Suprapubic skin (tissue), 4 donors: ENCODE measurements around the gene SRSF9. TPM values are rescaled to one million over a fixed set of nuclear protein-coding genes. Genes with fewer than 3 reads are reported as not detected.
A peak's percentile ranks its signal among the peaks of the same experiment; 100 is the strongest.

Source experiments
- DNase-seq, 2 donors: peaks; one replicate each; pipeline ENCODE4 v3.0.0-alpha.2; 2019; ENCODE audit warnings: low spot score in 2 of 2
- H3K27ac ChIP-seq: fragments of 200-600 bp; sonication (generic); one replicate; pipeline ENCODE4 v1.5.1; 2019
- H3K27me3 ChIP-seq: fragments of 200-600 bp; sonication (generic); one replicate; pipeline ENCODE4 v1.5.1; 2019
- H3K36me3 ChIP-seq: fragments of 200-600 bp; sonication (generic); one replicate; pipeline ENCODE4 v1.5.1; 2019
- H3K4me1 ChIP-seq: fragments of 200-600 bp; sonication (generic); one replicate; pipeline ENCODE4 v1.5.1; 2019
- H3K4me3 ChIP-seq: fragments of 200-600 bp; sonication (generic); one replicate; pipeline ENCODE4 v1.5.1; 2019; ENCODE audit warnings: mild to moderate bottlenecking
- H3K9me3 ChIP-seq: fragments of 200-600 bp; sonication (generic); one replicate; pipeline ENCODE4 v1.5.1; 2019
- EP300 ChIP-seq: sonication (generic); formaldehyde crosslinking; IDR thresholded peaks from one replicate; pipeline ENCODE4 v1.6.1; 2017; ENCODE audit warnings: antibody characterized with exemption
- POLR2A ChIP-seq, 2 donors: fragments of 450-650 bp; IDR thresholded peaks; one replicate each; pipeline ENCODE4 v1.6.1; 2017; ENCODE audit warnings: antibody characterized with exemption in 2 of 2, mild to moderate bottlenecking in 2 of 2, moderate library complexity in 2 of 2
- POLR2AphosphoS5 ChIP-seq, 3 donors: sonication (generic); formaldehyde crosslinking; IDR thresholded peaks; one replicate each; pipeline ENCODE4 v1.6.1; 2017; ENCODE audit warnings: antibody characterized with exemption in 3 of 3
- WGBS: methylation state at CpG from one replicate; pipeline ENCODE4 v1.1.5; 2018; 5-methylcytosine and 5-hydroxymethylcytosine counted together
- total RNA-seq, 4 donors: library from RNA; depleted of rRNA; stranded (reverse); fragments of >200 nt; gene quantifications; one replicate each; pipeline ENCODE4 v1.1.0, GENCODE V29; 2016
- TF ChIP-seq, protein P1 (sequence below), 2 donors: fragments of 200-600 bp in 1 of 2; fragments of 450-650 bp in 1 of 2; sonication (generic) in 1 of 2; IDR thresholded peaks; one replicate each; pipeline ENCODE4 v1.5.1; 2016 to 2019; ENCODE audit warnings: antibody characterized with exemption in 2 of 2, mild to moderate bottlenecking in 1 of 2, moderate library complexity in 1 of 2

SRSF9 gene
- total RNA-seq, 4 donors from 2014 or later: 51.5 to 98.5 (median 73.0) TPM

DNA sequence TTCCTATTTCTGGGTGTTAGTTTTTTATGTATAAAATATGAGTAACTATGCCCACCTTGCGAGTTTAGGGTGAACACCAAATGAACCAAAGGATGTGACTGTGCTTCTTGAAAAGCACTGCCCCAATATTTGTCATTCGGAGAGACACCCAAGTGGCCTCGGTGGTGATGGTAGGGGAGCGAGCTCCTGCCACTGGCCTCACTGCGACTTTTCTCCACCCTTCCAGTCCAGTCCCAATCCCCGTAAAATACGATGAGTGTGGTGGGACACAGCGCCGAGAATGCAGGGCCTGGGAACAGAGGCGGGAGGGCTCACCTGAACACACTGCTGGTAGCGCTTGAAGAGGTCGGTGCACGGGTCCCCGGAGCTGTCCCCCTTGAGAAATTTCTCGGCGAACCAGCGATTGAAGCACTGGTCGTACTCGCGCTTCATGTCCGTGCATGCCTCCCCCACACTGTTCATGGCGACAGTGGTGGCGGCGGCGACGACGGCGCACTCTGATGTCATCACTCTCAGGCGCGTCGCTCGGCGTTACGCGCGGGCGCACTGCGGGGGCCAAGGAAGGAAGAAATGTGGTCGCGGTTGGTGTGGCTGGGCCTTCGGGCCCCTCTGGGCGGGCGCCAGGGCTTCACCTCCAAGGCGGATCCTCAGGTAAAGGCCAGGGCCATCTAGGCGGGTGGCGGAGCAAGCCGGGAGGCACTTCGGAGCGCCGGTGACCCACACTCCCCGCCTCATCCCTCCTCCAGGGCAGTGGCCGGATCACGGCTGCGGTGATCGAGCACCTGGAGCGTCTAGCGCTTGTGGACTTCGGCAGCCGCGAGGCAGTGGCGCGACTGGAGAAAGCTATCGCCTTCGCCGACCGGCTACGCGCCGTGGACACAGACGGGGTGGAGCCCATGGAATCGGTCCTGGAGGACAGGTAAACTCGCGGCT is 23.4 kb downstream of the SRSF9 start, which contains the start of the genes GATC and TRIAP1:
TSS of gene GATC (plus strand) at position 534 of the 933 bp plus-strand sequence. CDS start at position 571, 37 bp downstream.
TSS of gene TRIAP1 (minus strand) at position 474 of the 933 bp plus-strand sequence. CDS start at position 462, 12 bp downstream.
- DNase-seq: peak; percentile 85 to 90
- Histone ChIP-seq H3K27me3 (no peaks in the 10 kb centered on the region), H3K4me3 (peak within 1 kb of the TSS; percentile 93), H3K27ac (peak within 1 kb of the TSS; percentile 85), H3K9me3 (no peaks in the 10 kb centered on the region), H3K36me3 (peaks cover 27% of the 10 kb centered on the region), H3K4me1 (peaks cover 26% of the 10 kb centered on the region)
- 0% methylated on average over 42 of the region's 73 CpGs for WGBS
- TF ChIP-seq POLR2A (IDR thresholded peaks at IDR 0.05) (peak in 1 of 2 donors; percentile 76), EP300 (no peak), POLR2AphosphoS5 (IDR thresholded peaks at IDR 0.05) (peak; percentile 85 to 99 (median 96))
- TF ChIP-seq, protein P1, sequence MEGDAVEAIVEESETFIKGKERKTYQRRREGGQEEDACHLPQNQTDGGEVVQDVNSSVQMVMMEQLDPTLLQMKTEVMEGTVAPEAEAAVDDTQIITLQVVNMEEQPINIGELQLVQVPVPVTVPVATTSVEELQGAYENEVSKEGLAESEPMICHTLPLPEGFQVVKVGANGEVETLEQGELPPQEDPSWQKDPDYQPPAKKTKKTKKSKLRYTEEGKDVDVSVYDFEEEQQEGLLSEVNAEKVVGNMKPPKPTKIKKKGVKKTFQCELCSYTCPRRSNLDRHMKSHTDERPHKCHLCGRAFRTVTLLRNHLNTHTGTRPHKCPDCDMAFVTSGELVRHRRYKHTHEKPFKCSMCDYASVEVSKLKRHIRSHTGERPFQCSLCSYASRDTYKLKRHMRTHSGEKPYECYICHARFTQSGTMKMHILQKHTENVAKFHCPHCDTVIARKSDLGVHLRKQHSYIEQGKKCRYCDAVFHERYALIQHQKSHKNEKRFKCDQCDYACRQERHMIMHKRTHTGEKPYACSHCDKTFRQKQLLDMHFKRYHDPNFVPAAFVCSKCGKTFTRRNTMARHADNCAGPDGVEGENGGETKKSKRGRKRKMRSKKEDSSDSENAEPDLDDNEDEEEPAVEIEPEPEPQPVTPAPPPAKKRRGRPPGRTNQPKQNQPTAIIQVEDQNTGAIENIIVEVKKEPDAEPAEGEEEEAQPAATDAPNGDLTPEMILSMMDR (IDR thresholded peaks at IDR 0.05): no peak

DNA sequence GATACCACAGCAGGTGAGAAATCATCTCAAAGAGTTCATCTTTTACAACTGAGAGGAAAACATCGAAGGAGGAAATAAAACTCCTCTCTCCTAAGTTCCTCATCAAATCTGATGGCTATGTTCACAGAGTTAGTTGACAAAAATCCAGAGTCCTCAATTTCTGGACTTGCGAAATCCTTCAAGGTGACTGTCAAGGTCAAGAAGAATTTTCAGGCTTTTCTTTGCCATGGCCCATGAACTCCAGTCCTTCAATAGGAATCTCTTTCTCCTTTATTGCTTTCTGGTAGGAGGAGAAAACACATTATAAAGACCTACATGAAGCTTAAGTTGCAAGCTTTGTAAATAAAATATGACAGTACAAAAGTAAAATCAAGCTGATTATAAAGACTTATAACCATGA is 24.9 kb downstream of the SRSF9 start:
- no peak overlapping the region for H3K27ac ChIP-seq
- H3K36me3 ChIP-seq: peaks cover 37% of the 10 kb centered on the region
- 84% methylated on average over 2 of the region's 2 CpGs for WGBS
- TF ChIP-seq POLR2AphosphoS5 (IDR thresholded peaks at IDR 0.05) (no peak), EP300 (no peak), POLR2A (IDR thresholded peaks at IDR 0.05) (no peak)
- TF ChIP-seq, protein P1 (IDR thresholded peaks at IDR 0.05): no peak
- no peaks in the 10 kb centered on the region for H3K9me3 ChIP-seq
- H3K4me3 ChIP-seq: no peak overlapping the region
- H3K4me1 ChIP-seq: peaks cover 33% of the 10 kb centered on the region
- no peaks in the 10 kb centered on the region for H3K27me3 ChIP-seq
- no peak for DNase-seq

DNA sequence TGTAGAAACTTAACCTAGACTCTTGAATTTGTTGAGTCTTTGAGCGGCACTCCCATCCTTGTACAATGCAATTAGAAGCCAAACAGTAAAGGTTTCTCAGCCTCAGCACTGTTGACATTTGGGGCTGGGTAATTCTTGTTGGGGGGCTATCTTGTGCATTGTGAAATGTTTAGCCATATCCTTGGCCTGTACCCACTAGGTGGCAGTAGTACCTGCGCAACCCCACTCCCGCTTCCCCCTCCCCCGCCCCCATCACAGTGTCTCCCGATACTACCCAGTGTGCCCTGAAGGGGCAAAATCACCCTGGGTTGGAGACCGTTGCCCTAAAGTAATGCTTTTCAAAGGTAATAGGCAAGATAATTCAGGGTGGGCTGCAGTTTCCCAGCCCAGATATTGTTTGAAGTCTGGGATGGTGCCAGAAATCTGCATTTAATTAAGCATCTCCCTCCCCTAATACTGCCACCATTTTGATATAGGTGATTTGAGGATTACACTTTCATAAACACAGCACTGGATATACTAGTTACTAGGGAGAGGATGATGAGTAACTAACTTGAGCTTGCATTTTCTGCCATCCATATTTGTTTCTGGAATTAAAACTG is 29.8 kb downstream of the SRSF9 start:
- Histone ChIP-seq H3K27me3 (no peaks in the 10 kb centered on the region), H3K4me1 (peaks cover 23% of the 10 kb centered on the region), H3K4me3 (no peak overlapping the region), H3K36me3 (peaks cover 37% of the 10 kb centered on the region), H3K9me3 (no peaks in the 10 kb centered on the region), H3K27ac (no peak overlapping the region)
- TF ChIP-seq POLR2AphosphoS5 (IDR thresholded peaks at IDR 0.05): no peak
- TF ChIP-seq, protein P1 (IDR thresholded peaks at IDR 0.05): peak in 1 of 2 donors; percentile 62
- WGBS: 12% methylated on average over 6 of the region's 6 CpGs
- DNase-seq: no peak

DNA sequence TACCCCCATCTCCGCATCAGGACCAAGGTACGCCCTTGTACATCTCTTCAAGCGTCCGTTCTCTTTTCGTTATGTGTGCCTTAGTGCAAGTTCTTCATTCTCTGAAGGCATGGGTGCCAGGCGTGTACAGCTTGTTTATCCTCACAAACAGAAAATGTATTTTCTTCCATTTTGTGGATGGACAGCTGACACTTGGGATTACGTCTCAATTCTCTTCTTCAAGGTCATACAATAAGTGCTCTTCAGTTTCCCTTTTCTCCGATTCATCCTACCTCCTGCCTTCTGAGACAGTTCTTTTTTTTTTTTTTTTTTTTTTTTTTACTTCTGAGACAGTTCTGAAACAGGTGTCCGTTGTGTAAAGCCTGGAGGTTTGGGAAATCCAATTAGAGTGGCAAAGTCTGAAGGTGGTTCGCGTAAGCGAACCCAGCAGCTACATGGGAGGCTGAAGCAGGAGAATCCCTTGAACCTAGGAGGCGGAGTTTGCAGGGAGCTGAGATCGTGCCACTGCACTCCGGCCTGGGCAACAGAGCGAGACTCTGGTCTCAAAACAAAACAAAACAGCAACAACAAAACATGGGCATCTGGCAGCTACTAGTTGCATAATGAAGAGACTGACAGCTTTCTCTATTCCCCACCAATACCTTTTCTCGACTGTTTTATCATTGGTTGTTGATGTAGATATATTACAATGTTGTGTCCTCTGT is 30.9 kb downstream of the SRSF9 start:
- Histone ChIP-seq H3K27me3 (no peaks in the 10 kb centered on the region), H3K27ac (peak overlapping the region; percentile 82), H3K4me1 (peaks cover 21% of the 10 kb centered on the region), H3K36me3 (peaks cover 31% of the 10 kb centered on the region), H3K9me3 (no peaks in the 10 kb centered on the region), H3K4me3 (peak overlapping the region; percentile 82)
- no peak for DNase-seq
- 37% methylated on average over 17 of the region's 17 CpGs for WGBS
- TF ChIP-seq EP300 (no peak), POLR2AphosphoS5 (IDR thresholded peaks at IDR 0.05) (no peak), POLR2A (IDR thresholded peaks at IDR 0.05) (no peak)
- TF ChIP-seq, protein P1 (IDR thresholded peaks at IDR 0.05): no peak
